ENCODE data around the gene KDF1. TPM values are rescaled to one million over a fixed set of nuclear protein-coding genes. Genes with fewer than 3 reads are reported as not detected.
A peak's percentile ranks its signal among the peaks of the same experiment; 100 is the strongest.

The KDF1 gene
- total and polyA plus RNA-seq, 2 of the 13 experiments (the other 11 are each of a cell fraction or from before 2014, with no cell fraction given): 1.9 to 4.9 TPM

- TF ChIP-seq ZNF280D (CRISPR knock-in tag; IDR thresholded peaks at IDR 0.05) (0 out of 2 replicates have a peak, but pooled peaks have one; percentile 54), ZNF20 (CRISPR knock-in tag; IDR thresholded peaks at IDR 0.05) (no peak), ZFP36L2 (CRISPR knock-in tag; IDR thresholded peaks at IDR 0.05) (no peak), ZNF670 (CRISPR knock-in tag; IDR thresholded peaks at IDR 0.05; ENCODE audit: borderline replicate concordance) (no peak), ZNF749 (CRISPR knock-in tag; IDR thresholded peaks at IDR 0.05; ENCODE audit: borderline replicate concordance) (0 out of 2 replicates have a peak, but pooled peaks have one; percentile 55), HNF1A (IDR thresholded peaks at IDR 0.05; ENCODE audit: low read depth) (0 out of 2 replicates have a peak, but pooled peaks have one; percentile 37), HNF1A (CRISPR knock-in tag; IDR thresholded peaks at IDR 0.05; ENCODE audit: borderline replicate concordance) (no peak), FOXP4 (CRISPR knock-in tag; IDR thresholded peaks at IDR 0.05) (peak; percentile 61; the same call in 1 of the 2 replicates), ZFP91 (CRISPR knock-in tag; IDR thresholded peaks at IDR 0.05; ENCODE audit: borderline replicate concordance) (peak; percentile 41; the same call in 1 of the 2 replicates), DZIP1 (CRISPR knock-in tag; IDR thresholded peaks at IDR 0.05) (no peak), KDM2A (CRISPR knock-in tag; IDR thresholded peaks at IDR 0.05; ENCODE audit: borderline replicate concordance, low read depth) (peak; percentile 18; the same call in 1 of the 2 replicates), SOX6 (IDR thresholded peaks at IDR 0.05) (no peak), SOX6 (CRISPR knock-in tag; IDR thresholded peaks at IDR 0.05) (peak; percentile 89), SOX5 (CRISPR knock-in tag; IDR thresholded peaks at IDR 0.05; ENCODE audit: borderline replicate concordance) (peak; percentile 88)
These were observed 43.6 kb upstream of the KDF1 start (continued) for GRCh38 chr1:27003745-27004470.
